SU-DHL-6 (cell line): ENCODE results near the gene TTC23L.

Experiments
- H2AFZ ChIP-seq: fragments of 200-600 bp; sonication (generic); 2 replicates; pipeline ENCODE4 v1.6.1; 2014; ENCODE audit warnings: low read depth, mild to moderate bottlenecking, moderate library complexity, mixed read lengths, antibody characterized with exemption, low read length; ENCODE audit not compliant: severe bottlenecking
- H3F3A ChIP-seq: fragments of 200-600 bp; shearing (Covaris generic); 2 replicates; pipeline ENCODE4 v1.6.0; 2016; ENCODE audit warnings: antibody characterized with exemption, mild to moderate bottlenecking; ENCODE audit not compliant: insufficient read depth
- H3K27ac ChIP-seq: fragments of 200-600 bp; sonication (generic); 2 replicates; pipeline ENCODE4 v1.5.1; 2016; ENCODE audit warnings: low read depth, mild to moderate bottlenecking, low read length, moderate library complexity, mixed read lengths
- H3K27me3 ChIP-seq: fragments of 200-600 bp; sonication (generic), shearing (Covaris generic); 2 replicates; pipeline ENCODE4 v1.6.0; 2014; ENCODE audit warnings: mild to moderate bottlenecking, low read length
- H3K36me3 ChIP-seq: fragments of 200-600 bp; sonication (generic); 2 replicates; pipeline ENCODE4 v1.6.1; 2014; ENCODE audit warnings: mild to moderate bottlenecking, low read length, mixed read lengths
- H3K4me2 ChIP-seq: fragments of 300-600, 200-600 bp; shearing (Covaris generic), sonication (generic); 2 replicates; pipeline ENCODE4 v1.6.0; 2014; ENCODE audit warnings: low read length, low read depth, mild to moderate bottlenecking; ENCODE audit not compliant: poor library complexity, severe bottlenecking
- H3K4me3 ChIP-seq: fragments of 200-600 bp; sonication (generic); 2 replicates; pipeline ENCODE4 v1.5.1; 2014; ENCODE audit warnings: antibody characterized with exemption, low read length, mild to moderate bottlenecking, mixed read lengths; ENCODE audit not compliant: insufficient read depth, poor library complexity, severe bottlenecking
- H3K79me2 ChIP-seq: fragments of 200-600 bp; sonication (generic); 2 replicates; pipeline ENCODE4 v1.6.1; 2014; ENCODE audit warnings: mild to moderate bottlenecking, low read length, moderate library complexity; ENCODE audit not compliant: insufficient read depth
- H3K9ac ChIP-seq: fragments of 200-600 bp; sonication (generic); 2 replicates; pipeline ENCODE4 v1.7.0; 2014; ENCODE audit warnings: mild to moderate bottlenecking, low read length
- H3K9me2 ChIP-seq: fragments of 200-600 bp; sonication (generic); replicated peaks from 2 replicates; pipeline ENCODE4 v1.6.1; 2014; ENCODE audit warnings: low read length; ENCODE audit not compliant: insufficient read depth
- H3K9me3 ChIP-seq: fragments of 200-600 bp; sonication (generic); 2 replicates; pipeline ENCODE4 v1.6.1; 2014; ENCODE audit warnings: low read length, mixed read lengths; ENCODE audit not compliant: insufficient read depth
- H4K20me1 ChIP-seq: fragments of 200-600 bp; sonication (generic); 2 replicates; pipeline ENCODE4 v1.6.1; 2014; ENCODE audit warnings: low read depth, mild to moderate bottlenecking, antibody characterized with exemption, low read length, moderate library complexity, mixed read lengths
- EZH2phosphoT487 ChIP-seq: fragments of 200-600 bp; sonication (generic), shearing (Covaris generic); conservative IDR thresholded peaks from 2 replicates; pipeline ENCODE4 v1.6.1; 2018; ENCODE audit warnings: mild to moderate bottlenecking, antibody characterized with exemption, low read length, moderate library complexity, mixed read lengths
- TF ChIP-seq, protein P1 (sequence below): fragments of 200-600 bp; sonication (generic); IDR thresholded peaks from one replicate; pipeline ENCODE4 v1.5.1; 2017; ENCODE audit warnings: antibody characterized with exemption, mild to moderate bottlenecking, low read length, moderate library complexity; ENCODE audit not compliant: insufficient read depth, poor library complexity, severe bottlenecking

Gene TTC23L

DNA sequence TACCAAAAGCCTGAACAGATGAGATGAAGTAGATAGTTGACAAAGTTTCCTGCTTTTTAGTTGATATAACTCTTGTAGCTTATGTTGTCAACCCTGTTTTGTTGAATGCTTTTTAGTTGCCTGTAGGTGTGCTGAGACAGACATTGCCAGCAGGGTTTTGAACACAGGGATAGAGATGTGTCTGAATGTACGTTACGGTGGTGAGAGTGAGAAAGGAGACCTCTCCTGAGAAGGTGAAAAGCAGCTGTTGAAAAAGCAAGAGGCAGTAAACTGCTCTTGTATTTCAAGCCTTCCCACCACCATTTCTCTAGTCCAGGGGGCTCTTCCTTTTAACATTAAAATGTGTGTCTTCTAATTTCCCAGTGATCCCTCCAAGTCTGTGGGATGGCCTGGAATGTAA, 105.1 kb downstream of the TTC23L start:
- no peak overlapping the region for H2AFZ ChIP-seq
- H3K9me2 ChIP-seq, result no peaks in the 10 kb centered on the region
- no peak overlapping the region for H3K9ac ChIP-seq
- H3K27me3 ChIP-seq, result no peaks in the 10 kb centered on the region
- TF ChIP-seq EZH2phosphoT487, result no peak
- TF ChIP-seq, protein P1, sequence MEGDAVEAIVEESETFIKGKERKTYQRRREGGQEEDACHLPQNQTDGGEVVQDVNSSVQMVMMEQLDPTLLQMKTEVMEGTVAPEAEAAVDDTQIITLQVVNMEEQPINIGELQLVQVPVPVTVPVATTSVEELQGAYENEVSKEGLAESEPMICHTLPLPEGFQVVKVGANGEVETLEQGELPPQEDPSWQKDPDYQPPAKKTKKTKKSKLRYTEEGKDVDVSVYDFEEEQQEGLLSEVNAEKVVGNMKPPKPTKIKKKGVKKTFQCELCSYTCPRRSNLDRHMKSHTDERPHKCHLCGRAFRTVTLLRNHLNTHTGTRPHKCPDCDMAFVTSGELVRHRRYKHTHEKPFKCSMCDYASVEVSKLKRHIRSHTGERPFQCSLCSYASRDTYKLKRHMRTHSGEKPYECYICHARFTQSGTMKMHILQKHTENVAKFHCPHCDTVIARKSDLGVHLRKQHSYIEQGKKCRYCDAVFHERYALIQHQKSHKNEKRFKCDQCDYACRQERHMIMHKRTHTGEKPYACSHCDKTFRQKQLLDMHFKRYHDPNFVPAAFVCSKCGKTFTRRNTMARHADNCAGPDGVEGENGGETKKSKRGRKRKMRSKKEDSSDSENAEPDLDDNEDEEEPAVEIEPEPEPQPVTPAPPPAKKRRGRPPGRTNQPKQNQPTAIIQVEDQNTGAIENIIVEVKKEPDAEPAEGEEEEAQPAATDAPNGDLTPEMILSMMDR, result no peak
- H3K9me3 ChIP-seq, result no peaks in the 10 kb centered on the region
- no peaks in the 10 kb centered on the region for H3F3A ChIP-seq
- H3K27ac ChIP-seq, result no peak overlapping the region
- H3K4me2 ChIP-seq, result no peak overlapping the region
- H4K20me1 ChIP-seq, result no peaks in the 10 kb centered on the region
- peaks cover 37% of the 10 kb centered on the region; the same call in 1 of the 2 replicates for H3K36me3 ChIP-seq
- H3K79me2 ChIP-seq, result no peaks in the 10 kb centered on the region
- no peak overlapping the region for H3K4me3 ChIP-seq

DNA sequence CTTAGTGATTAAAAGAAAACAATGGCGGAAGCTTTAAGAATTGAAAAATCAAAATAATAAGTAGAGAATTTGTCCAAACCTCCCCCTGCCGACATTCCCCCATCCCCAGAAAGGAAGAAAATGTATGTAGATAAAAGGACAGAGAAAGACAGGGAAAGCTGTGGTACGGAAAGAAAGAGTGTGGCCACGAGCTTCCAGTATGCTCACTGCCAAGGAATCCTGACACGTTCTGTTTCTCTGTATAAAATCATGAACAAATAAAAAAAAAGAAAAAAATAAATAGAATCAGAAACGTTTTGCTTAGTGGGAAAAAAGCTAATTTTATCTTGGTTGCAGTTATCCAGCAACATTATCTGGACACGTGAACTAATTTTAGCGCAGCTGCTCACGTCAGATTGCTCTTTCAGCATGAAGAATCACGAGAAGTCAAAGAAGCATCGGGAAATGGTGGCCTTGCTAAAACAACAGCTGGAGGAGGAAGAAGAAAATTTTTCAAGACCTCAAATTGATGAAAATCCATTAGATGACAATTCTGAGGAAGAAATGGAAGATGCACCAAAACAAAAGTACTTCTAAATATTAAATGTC, 105.6 kb downstream of the TTC23L start:
- Histone ChIP-seq H3F3A (no peaks in the 10 kb centered on the region), H3K4me2 (no peak overlapping the region), H3K9me3 (no peaks in the 10 kb centered on the region), H4K20me1 (no peaks in the 10 kb centered on the region), H3K27ac (no peak overlapping the region), H2AFZ (no peak overlapping the region), H3K9ac (no peak overlapping the region), H3K9me2 (no peaks in the 10 kb centered on the region), H3K79me2 (no peaks in the 10 kb centered on the region), H3K27me3 (no peaks in the 10 kb centered on the region), H3K36me3 (peaks cover 36% of the 10 kb centered on the region; the same call in 1 of the 2 replicates), H3K4me3 (no peak overlapping the region)
- no peak for TF ChIP-seq EZH2phosphoT487
- TF ChIP-seq, protein P1, result no peak
